NCI-H748 treated with DMSO at 0.1 percent for 48 hours (cell line): Measurements from ENCODE around the gene AK2.

Experiments
- DNase-seq: peaks from one replicate; lab custom pipeline; 2025; lab: John Stamatoyannopoulos, UW

Gene AK2

GRCh38 chr1:32972814-32973428, 63.8 kb downstream of the AK2 start:
- peak; percentile 32 for DNase-seq

GRCh38 chr1:32971576-32971975, 65.1 kb downstream of the AK2 start:
- DNase-seq, result no peak

- DNase-seq, result no peak
Measured at GRCh38 chr1:32971156-32971555, 65.5 kb downstream of the AK2 start.

GRCh38 chr1:32969566-32969965, 67.1 kb downstream of the AK2 start:
- no peak for DNase-seq

GRCh38 chr1:32967888-32968568, 68.7 kb downstream of the AK2 start:
- no peak for DNase-seq

GRCh38 chr1:32966900-32967299, 69.8 kb downstream of the AK2 start:
- no peak for DNase-seq

GRCh38 chr1:32965251-32965747, 71.4 kb downstream of the AK2 start:
- no peak for DNase-seq

GRCh38 chr1:32964461-32965250, 72.0 kb downstream of the AK2 start, which contains the start of gene RNF19B:
TSS of gene RNF19B (minus strand) at chr1:32964809. CDS start at chr1:32964685, 124 bp downstream.
- DNase-seq, result peak; percentile 81

GRCh38 chr1:32963746-32964460, 72.8 kb downstream of the AK2 start:
- peak; percentile 20 for DNase-seq

GRCh38 chr1:32962248-32962896, 74.3 kb downstream of the AK2 start:
- DNase-seq, result no peak

GRCh38 chr1:32960819-32961355, 75.8 kb downstream of the AK2 start:
- DNase-seq, result no peak

GRCh38 chr1:32960342-32960741, 76.3 kb downstream of the AK2 start:
- DNase-seq, result no peak

GRCh38 chr1:32958827-32959226, 77.9 kb downstream of the AK2 start:
- DNase-seq, result no peak
